Caco-2 (cell line): ENCODE data around the gene KCND3. TPM values are rescaled to one million over a fixed set of nuclear protein-coding genes. Genes with fewer than 3 reads are reported as not detected.
A peak's percentile ranks its signal among the peaks of the same experiment; 100 is the strongest.

Source experiments
- BruUV-seq: library from RNA; stranded (reverse); fragments of 400-500 nt; replicated peaks from 2 replicates; lab custom pipeline; 2021; lab: Mats Ljungman, UMichigan
- CTCF ChIA-PET: fragments of 300-600 bp; sonication (Branson Sonifier 250); formaldehyde crosslinking; loops from one replicate; lab custom pipeline; 2022; ENCODE audit warnings: antibody characterized with exemption; lab: Charles Lee
- POLR2A ChIA-PET: fragments of 300-600 bp; sonication (Branson Sonifier 250); formaldehyde crosslinking; loops from one replicate; lab custom pipeline; 2022; ENCODE audit warnings: antibody characterized with exemption; lab: Charles Lee
- DNase-seq, 2 experiments: peaks; one replicate each; pipeline versions ENCODE4 v3.0.0 to v3.0.0-alpha.2; 2020 to 2022
- H3K27me3 ChIP-seq: replicated peaks from 2 replicates; pipeline ENCODE4 v1.6.0; 2011; ENCODE audit warnings: low read length; ENCODE audit not compliant: control insufficient read depth, insufficient read depth
- H3K36me3 ChIP-seq: 2 replicates; pipeline ENCODE4 v1.5.1; 2011; ENCODE audit warnings: low read length; ENCODE audit not compliant: control insufficient read depth, insufficient read depth
- H3K4me1 ChIP-seq: fragments of 250-450 bp; sonication (Bioruptor Pico); 2 replicates; pipeline ENCODE4 v1.5.1; 2020; ENCODE audit warnings: mild to moderate bottlenecking
- H3K4me3 ChIP-seq: 2 replicates; pipeline ENCODE4 v1.5.1; 2011; ENCODE audit warnings: low read depth, mild to moderate bottlenecking, control low read depth, low read length
- H3K9me3 ChIP-seq: fragments of 250-450 bp; sonication (Bioruptor Pico); 2 replicates; pipeline ENCODE4 v1.5.1; 2020; ENCODE audit warnings: mild to moderate bottlenecking, moderate library complexity
- H3K27ac Mint-ChIP-seq: one replicate; pipeline ENCODE4 v1.8.0; 2022; ENCODE audit warnings: mixed read lengths; ENCODE audit not compliant: unreplicated experiment
- H3K27me3 Mint-ChIP-seq: one replicate; pipeline ENCODE4 v1.8.0; 2022; ENCODE audit warnings: mixed read lengths; ENCODE audit not compliant: insufficient read depth, unreplicated experiment
- H3K36me3 Mint-ChIP-seq: one replicate; pipeline ENCODE4 v1.8.0; 2022; ENCODE audit warnings: mild to moderate bottlenecking, mixed read lengths; ENCODE audit not compliant: insufficient read depth, unreplicated experiment
- H3K4me1 Mint-ChIP-seq: one replicate; pipeline ENCODE4 v1.8.0; 2022; ENCODE audit warnings: low read depth, mixed read lengths; ENCODE audit not compliant: unreplicated experiment
- H3K4me3 Mint-ChIP-seq: one replicate; pipeline ENCODE4 v1.8.0; 2022; ENCODE audit warnings: mild to moderate bottlenecking, moderate library complexity, mixed read lengths; ENCODE audit not compliant: unreplicated experiment
- H3K9me3 Mint-ChIP-seq: one replicate; pipeline ENCODE4 v1.8.0; 2022; ENCODE audit warnings: mixed read lengths; ENCODE audit not compliant: unreplicated experiment
- intact Hi-C: fragments of 100-400 bp; cut with micrococcal nuclease; formaldehyde crosslinking; loops from one replicate; pipeline ENCODE4 v1.10.0; 2022; ENCODE audit not compliant: unreplicated experiment
- total RNA-seq: library from RNA; stranded (reverse); gene quantifications from 2 replicates; pipeline ENCODE4 v1.2.3, GENCODE V29; 2022
- TF ChIP-seq, protein P1 (sequence below), 2 experiments: fragments of 200-600 bp in 1 of 2; IDR thresholded peaks; 1 replicate in 1 of 2; 2 replicates in 1 of 2; pipeline versions ENCODE4 v1.5.1 to v1.8.0; 2011 to 2022; ENCODE audit warnings: antibody characterized with exemption in 1 of 2, control low read depth in 1 of 2, inconsistent platforms in 1 of 2, low read depth in 1 of 2, low read length in 1 of 2, mild to moderate bottlenecking in 1 of 2, moderate library complexity in 1 of 2; ENCODE audit not compliant: insufficient read depth in 1 of 2, severe bottlenecking in 1 of 2, unreplicated experiment in 1 of 2

KCND3 gene
- total RNA-seq, 1 experiment from 2014 or later: 5.1 TPM

DNA sequence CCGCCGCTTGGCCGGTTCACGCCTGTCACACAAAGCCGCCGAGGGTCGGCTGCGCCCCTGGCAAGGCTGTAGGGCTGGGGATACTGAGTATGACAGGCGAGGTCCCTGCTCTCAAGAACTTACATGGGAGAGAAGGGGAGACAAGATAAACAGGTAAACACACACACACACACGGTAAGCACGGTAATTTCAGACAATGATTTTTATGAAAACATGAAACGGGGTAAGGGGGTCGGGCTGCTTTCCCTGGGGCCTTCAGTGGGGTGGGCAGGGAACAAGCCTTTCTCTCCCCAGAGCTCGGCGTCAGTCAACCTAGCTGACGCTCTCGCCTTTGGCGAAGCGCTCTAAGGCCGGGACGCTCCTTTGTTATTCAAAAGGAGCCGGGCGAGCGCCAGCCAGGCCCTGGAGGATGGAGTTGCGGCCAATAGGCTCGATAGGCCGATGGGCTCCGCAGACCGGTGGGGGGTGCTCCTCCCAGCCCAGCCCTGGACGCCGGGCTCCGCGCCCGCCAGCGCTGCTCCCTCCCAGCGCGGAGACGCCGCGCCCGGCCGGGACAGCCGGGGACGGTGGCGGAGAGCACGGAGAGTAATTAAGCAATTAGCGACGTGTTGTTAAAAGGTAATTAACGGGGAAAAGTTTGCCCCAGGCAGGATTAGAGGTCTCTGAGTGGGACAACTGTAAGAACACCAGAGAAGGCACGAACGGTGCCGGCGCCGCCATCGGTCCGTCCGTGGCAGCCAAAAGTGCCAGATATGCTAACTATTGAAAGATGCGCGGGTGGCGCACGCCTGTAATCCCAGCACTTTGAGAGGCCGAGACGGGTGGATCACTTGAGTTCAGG, 249.3 kb downstream of the KCND3 start:
- Mint-ChIP-seq H3K9me3 (no peaks in the 10 kb centered on the region), H3K4me3 (peak overlapping the region; percentile 79), H3K4me1 (peaks cover 16% of the 10 kb centered on the region), H3K36me3 (peaks cover 16% of the 10 kb centered on the region), H3K27me3 (no peaks in the 10 kb centered on the region), H3K27ac (peak overlapping the region; percentile 92)
- no peaks in the 10 kb centered on the region for H3K27me3 ChIP-seq
- TSS peak; percentile 57 for BruUV-seq
- intact Hi-C loops: loop anchor here (1.0 kb wide), 1 partner anchor 15 kb away; the partner anchor contains the start of gene DDX20
- ChIA-PET POLR2A (no interaction called here), CTCF (interaction anchor here (0.6 to 1.7 kb wide), 4 partner anchors 11 to 258 kb away, joined by 3 to 10 read pairs (median 4); no protein-coding TSS in a partner anchor)
- peaks cover 4% of the 10 kb centered on the region; the same call in 1 of the 2 replicates for H3K4me1 ChIP-seq
- H3K4me3 ChIP-seq: peak overlapping the region; percentile 56
- DNase-seq: peak; percentile 69 to 78
- no peaks in the 10 kb centered on the region for H3K9me3 ChIP-seq
- H3K36me3 ChIP-seq: no peaks in the 10 kb centered on the region
- TF ChIP-seq, protein P1, sequence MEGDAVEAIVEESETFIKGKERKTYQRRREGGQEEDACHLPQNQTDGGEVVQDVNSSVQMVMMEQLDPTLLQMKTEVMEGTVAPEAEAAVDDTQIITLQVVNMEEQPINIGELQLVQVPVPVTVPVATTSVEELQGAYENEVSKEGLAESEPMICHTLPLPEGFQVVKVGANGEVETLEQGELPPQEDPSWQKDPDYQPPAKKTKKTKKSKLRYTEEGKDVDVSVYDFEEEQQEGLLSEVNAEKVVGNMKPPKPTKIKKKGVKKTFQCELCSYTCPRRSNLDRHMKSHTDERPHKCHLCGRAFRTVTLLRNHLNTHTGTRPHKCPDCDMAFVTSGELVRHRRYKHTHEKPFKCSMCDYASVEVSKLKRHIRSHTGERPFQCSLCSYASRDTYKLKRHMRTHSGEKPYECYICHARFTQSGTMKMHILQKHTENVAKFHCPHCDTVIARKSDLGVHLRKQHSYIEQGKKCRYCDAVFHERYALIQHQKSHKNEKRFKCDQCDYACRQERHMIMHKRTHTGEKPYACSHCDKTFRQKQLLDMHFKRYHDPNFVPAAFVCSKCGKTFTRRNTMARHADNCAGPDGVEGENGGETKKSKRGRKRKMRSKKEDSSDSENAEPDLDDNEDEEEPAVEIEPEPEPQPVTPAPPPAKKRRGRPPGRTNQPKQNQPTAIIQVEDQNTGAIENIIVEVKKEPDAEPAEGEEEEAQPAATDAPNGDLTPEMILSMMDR (IDR thresholded peaks at IDR 0.05; ENCODE audit: insufficient read depth in 1 of 2, low read depth in 1 of 2, low read length in 1 of 2, severe bottlenecking in 1 of 2, unreplicated experiment in 1 of 2): peak in 1 of 2 experiments; percentile 1

DNA sequence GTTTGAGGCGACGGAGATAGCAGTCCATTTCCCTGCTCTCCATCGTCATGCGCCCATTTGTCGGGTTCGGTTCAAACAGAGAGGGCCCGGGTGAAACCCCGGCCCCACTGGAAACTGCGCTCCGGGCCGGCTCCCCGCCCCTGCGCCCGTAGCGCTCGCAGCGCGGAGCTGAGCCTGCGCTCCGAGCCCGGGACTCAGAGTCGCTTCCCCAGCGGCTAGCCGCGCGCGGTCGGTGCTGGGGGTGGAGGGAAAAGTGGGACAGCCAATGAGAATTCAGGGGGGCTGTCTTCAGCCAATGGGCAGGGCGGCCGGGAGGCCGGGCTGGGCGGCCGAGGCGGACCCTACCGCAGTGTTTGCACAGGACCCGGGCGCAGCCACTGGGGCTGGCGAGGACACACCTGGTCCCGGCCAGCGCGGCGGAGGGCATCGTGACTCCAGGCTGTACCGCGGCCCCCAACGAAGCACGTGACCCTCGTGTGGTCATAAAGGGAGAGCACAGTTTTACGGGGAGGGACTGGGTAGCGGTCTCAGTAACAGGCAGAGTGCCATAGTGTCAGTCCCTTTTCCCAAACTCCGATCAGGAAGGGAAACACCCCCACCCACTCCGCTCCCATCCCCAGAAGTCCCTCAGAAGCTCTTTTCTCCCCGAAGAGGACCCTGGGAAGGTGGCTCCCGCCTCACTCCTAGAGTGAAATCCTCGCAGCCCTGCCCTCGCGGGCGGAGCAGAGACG, 250.1 kb downstream of the KCND3 start, which contains the start of gene INKA2:
TSS of gene INKA2 (minus strand) at position 202 of the 731 bp plus-strand sequence. CDS start at position 49, 153 bp downstream.
- Mint-ChIP-seq H3K9me3 (no peaks in the 10 kb centered on the region), H3K27me3 (no peaks in the 10 kb centered on the region), H3K4me1 (peaks cover 16% of the 10 kb centered on the region), H3K27ac (peak within 1 kb of the TSS; percentile 92), H3K36me3 (peaks cover 16% of the 10 kb centered on the region), H3K4me3 (peak within 1 kb of the TSS; percentile 79)
- TF ChIP-seq, protein P1 (IDR thresholded peaks at IDR 0.05; ENCODE audit: insufficient read depth in 1 of 2, low read depth in 1 of 2, low read length in 1 of 2, severe bottlenecking in 1 of 2, unreplicated experiment in 1 of 2): no peak
- DNase-seq: peak; percentile 90 to 91
- Histone ChIP-seq H3K36me3 (no peaks in the 10 kb centered on the region), H3K27me3 (no peaks in the 10 kb centered on the region), H3K4me1 (peaks cover 4% of the 10 kb centered on the region; the same call in 1 of the 2 replicates), H3K4me3 (peak within 1 kb of the TSS; percentile 56), H3K9me3 (no peaks in the 10 kb centered on the region)
- intact Hi-C loops: loop anchor here (1.0 kb wide), 1 partner anchor 16 kb away; the partner anchor contains the start of gene DDX20
- ChIA-PET POLR2A (interaction anchor here (0.6 kb wide), 1 partner anchor 47 kb away, joined by 3 read pairs; no protein-coding TSS in a partner anchor), CTCF (interaction anchor here (0.8 to 1.7 kb wide), 6 partner anchors 8 to 258 kb away, joined by 3 to 10 read pairs (median 4); no protein-coding TSS in a partner anchor)
- no TSS peak for BruUV-seq
